Endothelial cell of umbilical vein (primary cell): ENCODE results near the gene RBMS1.

Source experiments
- EZH2 ChIP-seq: IDR thresholded peaks from 2 replicates; pipeline ENCODE4 v1.6.1; 2012; ENCODE audit warnings: borderline replicate concordance, low read depth, mild to moderate bottlenecking, moderate library complexity, low read length, inconsistent platforms; ENCODE audit not compliant: severe bottlenecking
- FOS ChIP-seq: IDR thresholded peaks from 2 replicates; pipeline ENCODE4 v1.6.1; 2011; ENCODE audit warnings: mild to moderate bottlenecking, low read length, moderate library complexity, borderline replicate concordance; ENCODE audit not compliant: insufficient read depth
- GATA2 ChIP-seq: IDR thresholded peaks from 2 replicates; pipeline ENCODE4 v1.7.0; 2011; ENCODE audit warnings: low read depth, mild to moderate bottlenecking, moderate library complexity, mixed read lengths, low read length; ENCODE audit not compliant: insufficient read length, insufficient read depth
- MYC ChIP-seq: IDR thresholded peaks from one replicate; pipeline ENCODE4 v1.6.1; 2011; ENCODE audit warnings: mild to moderate bottlenecking, low read depth, low read length
- POLR2A ChIP-seq: IDR thresholded peaks from 2 replicates; pipeline ENCODE4 v1.6.1; 2012; ENCODE audit warnings: low read depth, mild to moderate bottlenecking, control low read depth, low read length
- POLR2AphosphoS5 ChIP-seq: IDR thresholded peaks from 2 replicates; pipeline ENCODE4 v1.6.1; 2012; ENCODE audit warnings: low read depth, mild to moderate bottlenecking, control low read depth, low read length, moderate library complexity; ENCODE audit not compliant: insufficient read depth
- TF ChIP-seq, protein P1 (sequence below), 2 donors: IDR thresholded peaks; 1 replicate in 1 of 2; 2 replicates in 1 of 2; pipeline ENCODE4 v1.5.1; 2011; ENCODE audit warnings: low read length in 2 of 2, mild to moderate bottlenecking in 2 of 2, moderate library complexity in 2 of 2, control low read depth in 1 of 2, inconsistent platforms in 1 of 2, low read depth in 1 of 2; ENCODE audit not compliant: insufficient read depth in 1 of 2; ENCODE audit errors: extremely low read depth in 1 of 2
- TF ChIP-seq, protein P2 (sequence below): IDR thresholded peaks from 2 replicates; pipeline ENCODE4 v1.6.1; 2011; ENCODE audit not compliant: insufficient read depth, insufficient read length

DNA sequence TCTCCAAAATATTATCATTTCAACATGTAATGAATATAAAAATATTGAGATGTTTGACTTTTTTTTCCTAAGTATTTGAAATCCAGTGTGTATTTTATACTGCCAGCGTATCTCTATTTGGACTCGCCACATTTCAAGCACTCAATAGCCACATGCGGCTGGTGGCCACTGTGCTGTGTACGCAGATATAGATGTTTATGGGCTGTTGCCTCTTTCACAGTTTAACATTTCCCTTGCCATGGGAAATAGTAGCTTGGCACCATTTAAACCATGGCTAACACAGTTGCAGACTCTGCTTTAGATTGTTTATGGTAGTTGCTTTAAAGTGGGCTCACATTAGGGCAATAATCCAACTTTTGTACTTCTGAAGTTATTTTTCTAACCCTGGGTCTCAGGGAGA, 157.0 kb downstream of the RBMS1 start:
- TF ChIP-seq, protein P1, sequence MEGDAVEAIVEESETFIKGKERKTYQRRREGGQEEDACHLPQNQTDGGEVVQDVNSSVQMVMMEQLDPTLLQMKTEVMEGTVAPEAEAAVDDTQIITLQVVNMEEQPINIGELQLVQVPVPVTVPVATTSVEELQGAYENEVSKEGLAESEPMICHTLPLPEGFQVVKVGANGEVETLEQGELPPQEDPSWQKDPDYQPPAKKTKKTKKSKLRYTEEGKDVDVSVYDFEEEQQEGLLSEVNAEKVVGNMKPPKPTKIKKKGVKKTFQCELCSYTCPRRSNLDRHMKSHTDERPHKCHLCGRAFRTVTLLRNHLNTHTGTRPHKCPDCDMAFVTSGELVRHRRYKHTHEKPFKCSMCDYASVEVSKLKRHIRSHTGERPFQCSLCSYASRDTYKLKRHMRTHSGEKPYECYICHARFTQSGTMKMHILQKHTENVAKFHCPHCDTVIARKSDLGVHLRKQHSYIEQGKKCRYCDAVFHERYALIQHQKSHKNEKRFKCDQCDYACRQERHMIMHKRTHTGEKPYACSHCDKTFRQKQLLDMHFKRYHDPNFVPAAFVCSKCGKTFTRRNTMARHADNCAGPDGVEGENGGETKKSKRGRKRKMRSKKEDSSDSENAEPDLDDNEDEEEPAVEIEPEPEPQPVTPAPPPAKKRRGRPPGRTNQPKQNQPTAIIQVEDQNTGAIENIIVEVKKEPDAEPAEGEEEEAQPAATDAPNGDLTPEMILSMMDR (IDR thresholded peaks at IDR 0.05; ENCODE audit: extremely low read depth in 1 of 2, insufficient read depth in 1 of 2, low read depth in 1 of 2, low read length in 2 of 2) = no peak
- TF ChIP-seq EZH2 = no peak
- no peak for TF ChIP-seq POLR2A
- TF ChIP-seq, protein P2, sequence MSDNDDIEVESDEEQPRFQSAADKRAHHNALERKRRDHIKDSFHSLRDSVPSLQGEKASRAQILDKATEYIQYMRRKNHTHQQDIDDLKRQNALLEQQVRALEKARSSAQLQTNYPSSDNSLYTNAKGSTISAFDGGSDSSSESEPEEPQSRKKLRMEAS = no peak
- no peak for TF ChIP-seq FOS
- TF ChIP-seq GATA2 = no peak
- TF ChIP-seq POLR2AphosphoS5 = no peak
- no peak for TF ChIP-seq MYC
